Measurements from ENCODE around the gene UGT1A9. TPM values are rescaled to one million over a fixed set of nuclear protein-coding genes. Genes with fewer than 3 reads are reported as not detected.

Gene UGT1A9
- total and polyA plus RNA-seq, 2 of the 13 experiments (the other 11 are each of a cell fraction or from before 2014, with no cell fraction given): 0.07 TPM; not detected in 1

- H3K79me2 ChIP-seq (ENCODE audit: insufficient read depth, low read length): no peaks in the 10 kb centered on the region
- no peak for ATAC-seq
- H3K4me1 ChIP-seq (ENCODE audit: insufficient read depth, low read length): no peaks in the 10 kb centered on the region
- WGBS (ENCODE audit: low lambda C conversion rate): 38% methylated on average over 4 of the region's 4 CpGs
- no peak for TF ChIP-seq AHR (CRISPR knock-in tag; IDR thresholded peaks at IDR 0.05)
- no peak for TF ChIP-seq PBX3 (CRISPR knock-in tag; IDR thresholded peaks at IDR 0.05; ENCODE audit: borderline replicate concordance)
- no peak for TF ChIP-seq ZNF709 (CRISPR knock-in tag; IDR thresholded peaks at IDR 0.05)
- TF ChIP-seq DMTF1 (CRISPR knock-in tag; IDR thresholded peaks at IDR 0.05): no peak
- no peak for TF ChIP-seq ZNF460 (CRISPR knock-in tag; IDR thresholded peaks at IDR 0.05; ENCODE audit: borderline replicate concordance)
- no peak for TF ChIP-seq TCF7 (IDR thresholded peaks at IDR 0.05; ENCODE audit: low read depth)
- TF ChIP-seq ATF1 (CRISPR knock-in tag; IDR thresholded peaks at IDR 0.05): no peak
- no peak for TF ChIP-seq PHF5A (CRISPR knock-in tag; IDR thresholded peaks at IDR 0.05; ENCODE audit: low read depth, unreplicated experiment)
- CTCF ChIA-PET (ENCODE audit: low intra/inter-chr PET ratio, low total read pairs): no interaction called here
- H3K27ac ChIP-seq (ENCODE audit: extremely low read length, insufficient read depth, low read length): no peak overlapping the region
- no peaks in the 10 kb centered on the region for H3K9me3 ChIP-seq (ENCODE audit: low read length)
- no peak for DNase-seq (ENCODE audit: low spot score)
- H3K9ac ChIP-seq (ENCODE audit: insufficient read depth, low read depth, low read length): no peak overlapping the region
- in situ Hi-C loops (cut with HindIII; ENCODE audit: extremely low pct_ligation_motif_present, low pct_unique_long_range_greater_than_20kb) (no loop called here), intact Hi-C loops (cut with micrococcal nuclease; ENCODE audit: unreplicated experiment) (no loop called here)
- no peak overlapping the region for H3K4me3 ChIP-seq (replicated peaks in 1 of 3; ENCODE audit: insufficient read depth in 1 of 3, low read depth in 2 of 3, low read length in 3 of 3)
- no peaks in the 10 kb centered on the region for H3K36me3 ChIP-seq (replicated peaks in 1 of 2; ENCODE audit: control insufficient read depth in 1 of 2, insufficient read depth in 2 of 2, low read length in 2 of 2)
- no TSS peak for BruUV-seq (replicated peaks)
- POLR2A ChIA-PET: no interaction called here
- H4K20me1 ChIP-seq (ENCODE audit: insufficient read depth, low read length): no peaks in the 10 kb centered on the region
- no peak overlapping the region for H3K4me2 ChIP-seq (ENCODE audit: low read depth, low read length)
- no peak for FAIRE-seq
- H3K27me3 ChIP-seq (ENCODE audit: control insufficient read depth in 1 of 2, insufficient read depth in 2 of 2, low read length in 2 of 2): no peaks in the 10 kb centered on the region
- no peak overlapping the region for H2AFZ ChIP-seq (ENCODE audit: low read length)
Observed at GRCh38 chr2:233679196-233679595, 7.5 kb downstream of the UGT1A9 start.
